Panc1 (cell line): ENCODE measurements around the gene MITF. TPM values are rescaled to one million over a fixed set of nuclear protein-coding genes. Genes with fewer than 3 reads are reported as not detected.

Experiments used
- ATAC-seq: fragments of 200-7000 bp; cut with Tn5 transposase; 2 replicates; pipeline ENCODE4 v1.9.1; 2020; ENCODE audit warnings: mild to moderate bottlenecking, moderate library complexity
- BruUV-seq: library from RNA; stranded (reverse); fragments of 400-500 nt; replicated peaks from 2 replicates; lab custom pipeline; 2021; lab: Mats Ljungman, UMichigan
- CTCF ChIA-PET: fragments of 300-600 bp; sonication (Branson Sonifier 250); formaldehyde crosslinking; loops from one replicate; lab custom pipeline; 2022; ENCODE audit warnings: antibody characterized with exemption; lab: Charles Lee
- POLR2A ChIA-PET: fragments of 300-600 bp; sonication (Branson Sonifier 250); formaldehyde crosslinking; loops from one replicate; lab custom pipeline; 2022; ENCODE audit warnings: antibody characterized with exemption; lab: Charles Lee
- DNase-seq: peaks from one replicate; pipeline ENCODE4 v3.0.0-alpha.2; 2010; ENCODE audit warnings: low read depth, low spot score
- H3K27ac ChIP-seq: 2 replicates; pipeline ENCODE4 v1.5.1; 2011; ENCODE audit warnings: mild to moderate bottlenecking, low read length, inconsistent platforms
- H3K27me3 ChIP-seq: fragments of 200-500 bp; sonication (Bioruptor generic); 2 replicates; pipeline ENCODE4 v1.6.0; 2014; ENCODE audit warnings: low read length, inconsistent platforms; ENCODE audit not compliant: control insufficient read depth, insufficient read depth
- H3K36me3 ChIP-seq: fragments of 200-500 bp; sonication (Bioruptor generic); 2 replicates; pipeline ENCODE4 v1.5.1; 2014; ENCODE audit warnings: inconsistent platforms, mild to moderate bottlenecking, low read length, moderate library complexity; ENCODE audit not compliant: control insufficient read depth, insufficient read depth
- H3K4me1 ChIP-seq: 2 replicates; pipeline ENCODE4 v1.5.1; 2011; ENCODE audit warnings: inconsistent platforms, mild to moderate bottlenecking, low read length, moderate library complexity; ENCODE audit not compliant: control insufficient read depth, insufficient read depth
- H3K4me3 ChIP-seq, 2 experiments: 2 replicates each; pipeline ENCODE4 v1.5.1; 2011 to 2012; ENCODE audit warnings: low read depth in 2 of 2, low read length in 2 of 2, mild to moderate bottlenecking in 2 of 2, inconsistent platforms in 1 of 2, moderate library complexity in 1 of 2
- H3K9me3 ChIP-seq: fragments of 200-500 bp; sonication (Bioruptor generic); 2 replicates; pipeline ENCODE4 v1.5.1; 2014; ENCODE audit warnings: low read depth, mild to moderate bottlenecking, inconsistent platforms, low read length, moderate library complexity; ENCODE audit not compliant: control insufficient read depth, insufficient read depth
- CTCF ChIP-seq: fragments of 450-650 bp; IDR thresholded peaks from 2 replicates; pipeline ENCODE4 v1.5.1; 2017; ENCODE audit warnings: mild to moderate bottlenecking
- POLR2AphosphoS5 ChIP-seq: IDR thresholded peaks from 2 replicates; pipeline ENCODE4 v1.6.1; 2012; ENCODE audit warnings: mild to moderate bottlenecking, low read depth, low read length, moderate library complexity
- REST ChIP-seq, 2 experiments: IDR thresholded peaks; 2 replicates each; pipeline ENCODE4 v1.6.1; 2011 to 2012; ENCODE audit warnings: low read depth in 2 of 2, control low read depth in 1 of 2, low read length in 1 of 2, mild to moderate bottlenecking in 1 of 2, moderate library complexity in 1 of 2; ENCODE audit not compliant: insufficient read depth in 1 of 2
- SIN3A ChIP-seq: IDR thresholded peaks from 2 replicates; pipeline ENCODE4 v1.6.1; 2012; ENCODE audit warnings: low read depth, mild to moderate bottlenecking, low read length, moderate library complexity, borderline replicate concordance; ENCODE audit not compliant: insufficient read depth
- TCF7L2 ChIP-seq: IDR thresholded peaks from 2 replicates; pipeline ENCODE4 v1.6.1; 2011; ENCODE audit warnings: mild to moderate bottlenecking, low read depth, low read length, inconsistent platforms
- in situ Hi-C: cut with HindIII; loops from 2 replicates; pipeline ENCODE4 v1.10.0; 2016; ENCODE audit warnings: low sequenced_read_pairs, low pct_unique_long_range_greater_than_20kb
- intact Hi-C: fragments of 100-400 bp; cut with micrococcal nuclease; formaldehyde crosslinking; loops from one replicate; pipeline ENCODE4 v1.10.0; 2022; ENCODE audit not compliant: unreplicated experiment
- total RNA-seq: library from RNA; stranded (reverse); gene quantifications from one replicate; pipeline ENCODE4 v1.2.1, GENCODE V29; 2021; ENCODE audit not compliant: unreplicated experiment

Gene MITF
- total RNA-seq, 1 experiment from 2014 or later, result 10.8 TPM

GRCh38 chr3:69963643-69964042 lies 224.4 kb downstream of the MITF start:
- intact Hi-C loops (no loop called here), in situ Hi-C loops (no loop called here)
- Histone ChIP-seq H3K27me3 (no peaks in the 10 kb centered on the region), H3K9me3 (no peaks in the 10 kb centered on the region), H3K27ac (no peak overlapping the region), H3K36me3 (no peaks in the 10 kb centered on the region), H3K4me3 (no peak overlapping the region), H3K4me1 (no peaks in the 10 kb centered on the region)
- BruUV-seq, result no TSS peak
- TF ChIP-seq POLR2AphosphoS5, result no peak
- no peak for TF ChIP-seq TCF7L2
- no peak for TF ChIP-seq CTCF
- no peak for TF ChIP-seq SIN3A
- TF ChIP-seq REST (IDR thresholded peaks at IDR 0.05; ENCODE audit: insufficient read depth in 1 of 2, low read depth in 2 of 2, low read length in 1 of 2), result no peak
- CTCF ChIA-PET, result no interaction called here
- POLR2A ChIA-PET, result no interaction called here
- no peak for DNase-seq
- no peak for ATAC-seq

DNA sequence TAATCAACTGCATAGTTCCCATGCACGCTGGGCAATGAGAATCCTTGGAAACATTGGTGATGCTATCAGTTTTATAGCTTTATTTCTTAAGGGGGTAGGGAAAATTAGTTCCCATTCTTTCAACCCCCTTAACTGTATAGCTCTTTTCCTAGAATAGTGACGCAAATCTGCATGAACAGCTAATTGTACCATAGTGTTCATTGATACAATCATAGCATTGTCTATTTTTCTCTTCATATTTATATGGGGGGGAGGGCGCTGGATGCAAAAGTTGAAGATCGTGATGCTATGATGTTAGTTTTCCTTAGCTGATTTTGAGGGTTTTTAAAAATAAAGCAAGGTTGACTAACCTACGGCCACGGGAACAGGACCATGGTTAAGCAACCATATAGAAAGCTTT lies 227.9 kb downstream of the MITF start:
- H3K4me3 ChIP-seq, result no peak overlapping the region
- no peaks in the 10 kb centered on the region for H3K4me1 ChIP-seq
- CTCF ChIA-PET, result no interaction called here
- POLR2A ChIA-PET, result no interaction called here
- no peaks in the 10 kb centered on the region for H3K27me3 ChIP-seq
- H3K9me3 ChIP-seq, result no peaks in the 10 kb centered on the region
- DNase-seq (no peak), ATAC-seq (no peak)
- in situ Hi-C loops (no loop called here), intact Hi-C loops (no loop called here)
- H3K27ac ChIP-seq, result no peak overlapping the region
- no TSS peak for BruUV-seq
- TF ChIP-seq POLR2AphosphoS5 (no peak), SIN3A (no peak), REST (IDR thresholded peaks at IDR 0.05; ENCODE audit: insufficient read depth in 1 of 2, low read depth in 2 of 2, low read length in 1 of 2) (no peak), TCF7L2 (no peak), CTCF (no peak)
- no peaks in the 10 kb centered on the region for H3K36me3 ChIP-seq
